VCaP (cell line): Measurements from ENCODE around the gene BPIFA2.

Source experiments
- H3K27ac ChIP-seq: fragments of 450-650 bp; 2 replicates; pipeline ENCODE4 v1.5.1; 2017
- CTCF ChIP-seq: fragments of 450-650 bp; conservative IDR thresholded peaks from 2 replicates; pipeline ENCODE4 v1.5.1; 2017; ENCODE audit warnings: mild to moderate bottlenecking, moderate library complexity

The BPIFA2 gene

DNA sequence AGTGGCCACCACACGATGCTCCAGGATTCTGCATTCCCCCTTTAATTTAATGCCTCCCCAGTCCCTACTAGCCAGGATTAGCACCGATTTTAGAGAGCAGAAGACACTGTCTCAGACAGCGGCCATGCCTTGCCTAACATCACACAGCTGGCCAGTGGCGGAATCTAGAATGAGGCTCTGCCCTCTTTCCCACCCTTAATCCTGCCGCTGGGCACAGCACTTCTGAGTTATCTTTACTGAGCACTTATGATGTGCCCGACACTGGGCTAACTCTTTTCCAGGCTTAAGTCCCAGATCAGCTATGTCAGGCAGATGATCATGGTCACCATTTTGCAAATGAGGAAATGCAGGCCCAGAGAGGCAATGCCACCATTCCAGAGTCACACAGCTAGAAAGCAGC is 5.6 kb upstream of the BPIFA2 start:
- no peak for TF ChIP-seq CTCF
- H3K27ac ChIP-seq: no peak overlapping the region

DNA sequence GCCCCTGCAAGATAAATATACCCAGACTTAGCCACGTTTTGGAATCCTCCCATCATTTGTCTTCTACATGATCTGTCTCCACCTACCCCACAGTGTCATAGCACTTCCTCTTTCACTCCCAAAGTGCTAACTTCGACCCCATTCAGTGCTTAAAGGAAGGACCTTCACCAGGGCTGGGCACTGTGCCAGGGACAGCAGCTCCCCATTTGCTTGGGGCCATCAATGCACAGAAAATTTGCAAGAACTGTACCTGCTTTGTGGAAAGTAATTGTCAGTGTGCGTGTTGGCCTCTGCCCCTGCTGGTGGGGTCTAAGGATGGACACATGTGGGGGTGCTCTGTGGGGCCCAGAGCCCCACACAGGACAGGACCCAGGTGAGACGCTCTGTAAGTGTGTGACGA is 5.2 kb upstream of the BPIFA2 start:
- H3K27ac ChIP-seq: no peak overlapping the region
- TF ChIP-seq CTCF: no peak

DNA sequence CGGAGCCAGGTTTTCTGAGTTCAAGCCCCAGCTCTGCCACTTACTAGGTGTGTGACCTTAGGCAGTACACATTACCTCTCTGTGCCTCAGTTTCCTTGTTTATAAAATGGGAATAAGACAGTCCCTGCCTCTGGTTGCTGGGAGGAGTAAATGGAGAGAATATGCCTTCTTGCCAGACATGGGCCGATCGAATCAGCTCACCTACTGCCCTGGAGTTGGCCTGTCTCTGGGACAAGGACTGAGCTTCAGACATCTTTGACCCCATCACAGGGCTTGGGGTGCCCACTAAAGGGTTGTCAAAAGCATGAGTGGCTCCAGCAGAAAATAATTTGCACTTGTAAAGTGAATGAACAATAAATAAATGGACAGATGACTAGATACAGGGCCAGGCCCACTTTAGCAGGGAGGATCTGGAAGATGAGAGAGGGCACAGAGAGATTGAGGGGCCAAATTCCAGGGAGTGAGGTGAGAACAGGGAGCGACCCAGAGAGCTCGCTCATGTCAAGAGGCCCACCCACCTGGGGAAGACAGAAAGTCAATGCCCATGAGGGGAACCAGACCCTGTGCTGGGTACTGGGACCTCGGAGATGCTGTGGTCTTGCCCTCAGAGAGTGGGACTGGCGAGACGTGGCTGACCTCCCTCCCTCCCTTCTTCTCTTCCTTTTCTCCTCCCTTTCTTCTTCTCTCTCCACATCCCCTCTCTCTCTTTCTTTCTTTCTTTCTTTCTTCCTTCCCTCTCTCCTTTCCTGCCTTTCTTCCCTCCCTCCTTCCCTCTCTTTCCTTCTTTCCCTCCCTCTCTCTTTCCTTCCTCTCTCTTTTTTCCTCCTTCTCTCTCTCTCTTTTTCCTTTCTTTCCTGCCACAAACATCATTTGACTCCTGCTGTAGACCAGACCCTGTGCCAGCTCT is 3.9 kb upstream of the BPIFA2 start:
- H3K27ac ChIP-seq: no peak overlapping the region; the same call in 1 of the 2 replicates
- no peak for TF ChIP-seq CTCF

DNA sequence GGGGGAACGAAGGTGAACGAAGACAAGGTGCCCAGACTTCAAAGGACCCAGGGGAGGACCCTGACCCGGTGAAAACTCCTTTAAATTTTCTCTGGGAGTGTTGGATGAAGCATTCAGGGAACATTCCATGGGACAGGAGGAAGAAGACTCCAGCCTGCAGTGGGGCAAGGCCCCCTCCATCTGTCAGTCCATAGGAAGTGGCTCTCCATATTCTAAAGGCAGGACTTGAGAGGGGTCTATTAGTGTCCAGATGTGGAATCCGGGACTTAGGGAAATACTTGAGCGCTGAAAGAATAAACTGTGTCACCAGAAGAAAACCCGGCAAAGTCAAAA is 3.2 kb upstream of the BPIFA2 start:
- H3K27ac ChIP-seq: peak overlapping the region; percentile 36; the same call in 1 of the 2 replicates
- no peak for TF ChIP-seq CTCF

GRCh38 chr20:33165416-33166055 is 2.4 kb upstream of the BPIFA2 start:
- no peak for TF ChIP-seq CTCF
- peak overlapping the region; percentile 36 for H3K27ac ChIP-seq

DNA sequence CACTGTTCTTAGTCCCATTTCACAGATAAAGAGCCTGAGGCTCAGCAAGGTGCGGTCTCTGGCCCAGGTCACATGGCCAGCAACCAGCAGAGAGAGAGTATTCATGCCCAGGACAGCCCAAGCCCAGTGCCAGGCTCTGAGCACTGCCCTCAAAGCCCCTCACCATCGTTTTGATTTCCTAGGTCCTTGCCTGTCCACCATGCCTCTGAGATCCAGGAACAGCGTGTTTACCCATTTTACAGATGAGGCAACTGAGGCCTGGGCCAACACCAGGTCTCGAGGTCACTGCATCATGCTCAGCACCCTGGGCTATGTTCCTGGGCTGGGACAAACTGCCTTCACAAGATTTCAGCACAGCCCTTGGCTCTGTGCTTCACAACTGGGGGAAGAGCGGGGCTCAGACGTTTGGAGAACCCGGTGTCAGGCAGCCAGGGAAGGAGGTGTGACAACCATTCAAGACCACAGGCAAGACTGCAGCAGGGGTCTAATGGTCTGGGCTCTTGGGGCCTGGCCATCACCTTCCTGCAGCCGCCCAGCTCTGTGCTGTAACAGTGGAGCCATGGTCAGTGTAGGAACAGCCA is 1.3 kb upstream of the BPIFA2 start:
- H3K27ac ChIP-seq: no peak overlapping the region; the same call in 1 of the 2 replicates
- no peak for TF ChIP-seq CTCF

GRCh38 chr20:33169176-33169794 is 1.3 kb downstream of the BPIFA2 start:
- TF ChIP-seq CTCF: peak; percentile 40
- H3K27ac ChIP-seq: no peak overlapping the region
